Mesothelial cell of epicardium (in vitro differentiated cells): ENCODE data around the gene VSTM2B. TPM values are rescaled to one million over a fixed set of nuclear protein-coding genes. Genes with fewer than 3 reads are reported as not detected.

Source experiments
- DNase-seq, 2 experiments: peaks; one replicate each; pipeline ENCODE4 v3.0.0; 2021; ENCODE audit warnings: low spot score in 2 of 2; ENCODE audit not compliant: unreplicated experiment in 2 of 2
- H3K27ac Mint-ChIP-seq: 2 replicates; pipeline ENCODE4 v1.8.0; 2021; ENCODE audit warnings: mixed read lengths
- H3K27me3 Mint-ChIP-seq: 2 replicates; pipeline ENCODE4 v1.8.0; 2021; ENCODE audit warnings: low read depth, mixed read lengths
- H3K36me3 Mint-ChIP-seq: 2 replicates; pipeline ENCODE4 v1.8.0; 2021; ENCODE audit warnings: mixed read lengths
- H3K4me1 Mint-ChIP-seq: 2 replicates; pipeline ENCODE4 v1.8.0; 2021; ENCODE audit warnings: mixed read lengths
- H3K4me3 Mint-ChIP-seq: 2 replicates; pipeline ENCODE4 v1.8.0; 2021; ENCODE audit warnings: mild to moderate bottlenecking, moderate library complexity, mixed read lengths
- H3K9me3 Mint-ChIP-seq: 2 replicates; pipeline ENCODE4 v1.8.0; 2021; ENCODE audit warnings: mixed read lengths
- total RNA-seq: library from RNA; stranded (reverse); gene quantifications from 3 replicates; pipeline ENCODE4 v1.2.1, GENCODE V29; 2021
- TF ChIP-seq, protein P1 (sequence below): fragments of 200-600 bp; sonication (generic); IDR thresholded peaks from one replicate; pipeline ENCODE4 v1.5.0; 2021; ENCODE audit warnings: antibody characterized with exemption; ENCODE audit not compliant: unreplicated experiment

VSTM2B gene
- total RNA-seq, 1 donor from 2014 or later: not detected

- TF ChIP-seq, protein P1, sequence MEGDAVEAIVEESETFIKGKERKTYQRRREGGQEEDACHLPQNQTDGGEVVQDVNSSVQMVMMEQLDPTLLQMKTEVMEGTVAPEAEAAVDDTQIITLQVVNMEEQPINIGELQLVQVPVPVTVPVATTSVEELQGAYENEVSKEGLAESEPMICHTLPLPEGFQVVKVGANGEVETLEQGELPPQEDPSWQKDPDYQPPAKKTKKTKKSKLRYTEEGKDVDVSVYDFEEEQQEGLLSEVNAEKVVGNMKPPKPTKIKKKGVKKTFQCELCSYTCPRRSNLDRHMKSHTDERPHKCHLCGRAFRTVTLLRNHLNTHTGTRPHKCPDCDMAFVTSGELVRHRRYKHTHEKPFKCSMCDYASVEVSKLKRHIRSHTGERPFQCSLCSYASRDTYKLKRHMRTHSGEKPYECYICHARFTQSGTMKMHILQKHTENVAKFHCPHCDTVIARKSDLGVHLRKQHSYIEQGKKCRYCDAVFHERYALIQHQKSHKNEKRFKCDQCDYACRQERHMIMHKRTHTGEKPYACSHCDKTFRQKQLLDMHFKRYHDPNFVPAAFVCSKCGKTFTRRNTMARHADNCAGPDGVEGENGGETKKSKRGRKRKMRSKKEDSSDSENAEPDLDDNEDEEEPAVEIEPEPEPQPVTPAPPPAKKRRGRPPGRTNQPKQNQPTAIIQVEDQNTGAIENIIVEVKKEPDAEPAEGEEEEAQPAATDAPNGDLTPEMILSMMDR: no peak
- DNase-seq: no peak
- no peak overlapping the region for H3K27ac Mint-ChIP-seq
- no peaks in the 10 kb centered on the region for H3K9me3 Mint-ChIP-seq
- H3K4me1 Mint-ChIP-seq: no peaks in the 10 kb centered on the region
- H3K36me3 Mint-ChIP-seq: no peaks in the 10 kb centered on the region
- peaks cover 50% of the 10 kb centered on the region for H3K27me3 Mint-ChIP-seq
- H3K4me3 Mint-ChIP-seq: no peak overlapping the region
Observed at GRCh38 chr19:29507081-29507860, 18.5 kb upstream of the VSTM2B start.

DNA sequence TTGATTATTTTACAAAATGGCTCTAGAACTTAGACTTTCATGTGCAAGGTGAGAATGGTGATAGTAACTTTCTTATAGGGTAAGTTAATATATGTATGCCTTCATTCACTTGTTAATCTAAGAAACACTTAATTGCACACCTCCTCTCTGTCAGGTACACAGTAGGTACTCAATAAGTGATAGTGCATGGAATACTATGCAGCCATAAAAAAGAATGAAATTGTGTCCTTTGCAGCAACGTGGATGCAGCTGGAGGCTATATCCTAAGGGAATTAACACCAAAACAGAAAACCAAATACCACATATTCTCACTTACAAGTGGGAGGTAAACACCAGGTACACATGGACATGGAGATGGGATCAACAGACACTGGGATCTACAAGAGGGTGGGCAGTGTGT is 17.6 kb upstream of the VSTM2B start:
- DNase-seq: no peak
- Mint-ChIP-seq H3K9me3 (no peaks in the 10 kb centered on the region), H3K27me3 (peaks cover 52% of the 10 kb centered on the region), H3K4me3 (no peak overlapping the region), H3K27ac (no peak overlapping the region), H3K4me1 (no peaks in the 10 kb centered on the region), H3K36me3 (no peaks in the 10 kb centered on the region)
- TF ChIP-seq, protein P1: no peak

- Mint-ChIP-seq H3K4me1 (no peaks in the 10 kb centered on the region), H3K27ac (no peak overlapping the region), H3K4me3 (no peak overlapping the region), H3K36me3 (no peaks in the 10 kb centered on the region), H3K9me3 (no peaks in the 10 kb centered on the region), H3K27me3 (peaks cover 46% of the 10 kb centered on the region)
- no peak for DNase-seq
- TF ChIP-seq, protein P1: no peak
Observed at GRCh38 chr19:29509456-29509855, 16.3 kb upstream of the VSTM2B start.

GRCh38 chr19:29510701-29511265 is 15.0 kb upstream of the VSTM2B start:
- Mint-ChIP-seq H3K4me1 (no peaks in the 10 kb centered on the region), H3K27me3 (peaks cover 57% of the 10 kb centered on the region), H3K27ac (no peak overlapping the region), H3K4me3 (no peak overlapping the region), H3K9me3 (no peaks in the 10 kb centered on the region), H3K36me3 (no peaks in the 10 kb centered on the region)
- TF ChIP-seq, protein P1: no peak
- no peak for DNase-seq

GRCh38 chr19:29511768-29512167 is 14.0 kb upstream of the VSTM2B start:
- no peaks in the 10 kb centered on the region for H3K36me3 Mint-ChIP-seq
- H3K27ac Mint-ChIP-seq: no peak overlapping the region
- H3K9me3 Mint-ChIP-seq: no peaks in the 10 kb centered on the region
- no peak overlapping the region for H3K4me3 Mint-ChIP-seq
- H3K27me3 Mint-ChIP-seq: peaks cover 66% of the 10 kb centered on the region
- H3K4me1 Mint-ChIP-seq: no peaks in the 10 kb centered on the region
- TF ChIP-seq, protein P1: no peak
- no peak for DNase-seq
